ENCODE measurements around the gene PARD3B.

The PARD3B gene

DNA sequence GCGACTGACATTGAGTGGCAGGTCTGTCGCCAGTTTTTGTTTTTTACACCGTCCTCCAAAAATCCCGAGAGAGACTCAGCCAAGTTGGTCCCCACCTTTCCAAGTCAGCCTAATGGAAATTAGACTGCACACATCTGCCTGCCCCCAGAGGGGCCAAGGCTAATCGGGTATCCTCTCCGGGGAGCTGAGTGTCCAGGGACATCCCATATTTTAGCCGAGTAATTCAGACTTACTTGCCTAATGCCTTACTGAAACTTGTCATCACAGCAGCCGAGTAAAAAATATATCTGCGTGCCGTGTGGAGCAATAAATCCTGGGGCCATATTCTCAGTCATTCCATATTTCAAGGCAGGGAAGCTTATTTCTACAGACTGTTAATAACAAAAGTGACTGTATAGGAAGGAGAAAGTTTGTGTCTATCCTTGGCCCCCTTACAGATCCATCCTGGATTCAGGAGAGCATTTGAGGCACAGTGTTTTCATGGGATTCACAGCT is 1098.2 kb downstream of the PARD3B start:
- no peak for DNase-seq

DNA sequence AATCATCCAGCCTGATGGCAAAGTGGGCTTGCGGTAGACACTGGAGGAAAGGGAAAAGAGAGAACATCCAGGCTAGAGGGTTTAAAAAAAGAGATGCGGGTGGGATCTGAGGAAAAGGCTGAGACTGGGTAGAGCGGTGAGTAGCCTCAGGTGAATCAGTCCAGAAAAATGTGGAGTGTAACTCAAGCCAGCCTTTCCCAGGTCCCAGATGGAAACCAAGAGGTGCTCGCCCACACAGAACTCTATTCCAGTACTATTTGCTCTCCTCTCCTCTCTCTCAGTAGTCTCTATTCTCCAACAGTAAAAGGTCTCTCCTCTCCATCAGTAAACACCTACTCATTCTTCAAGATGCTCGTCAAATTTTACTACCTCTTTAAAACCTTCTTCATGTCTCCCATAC is 1098.7 kb downstream of the PARD3B start:
- DNase-seq: no peak

DNA sequence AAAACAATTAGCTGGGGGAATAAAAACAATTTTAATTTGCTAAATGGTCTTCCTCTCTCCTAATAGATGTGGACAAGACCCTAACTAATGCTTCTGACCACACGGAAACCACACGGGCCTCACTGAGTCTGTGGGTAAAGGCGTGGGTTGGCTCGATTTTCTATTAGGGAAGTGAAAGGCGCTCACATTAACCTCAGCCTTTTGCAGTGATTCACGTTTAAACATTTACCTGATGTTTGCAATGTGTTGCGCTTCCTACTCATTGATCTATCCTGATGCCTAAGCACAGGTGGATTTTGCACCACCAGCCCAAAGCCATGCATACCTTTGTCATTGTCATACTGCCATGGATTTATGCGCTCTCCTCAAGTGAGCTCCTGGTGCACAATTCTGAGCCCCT is 1101.4 kb downstream of the PARD3B start:
- no peak for DNase-seq

DNA sequence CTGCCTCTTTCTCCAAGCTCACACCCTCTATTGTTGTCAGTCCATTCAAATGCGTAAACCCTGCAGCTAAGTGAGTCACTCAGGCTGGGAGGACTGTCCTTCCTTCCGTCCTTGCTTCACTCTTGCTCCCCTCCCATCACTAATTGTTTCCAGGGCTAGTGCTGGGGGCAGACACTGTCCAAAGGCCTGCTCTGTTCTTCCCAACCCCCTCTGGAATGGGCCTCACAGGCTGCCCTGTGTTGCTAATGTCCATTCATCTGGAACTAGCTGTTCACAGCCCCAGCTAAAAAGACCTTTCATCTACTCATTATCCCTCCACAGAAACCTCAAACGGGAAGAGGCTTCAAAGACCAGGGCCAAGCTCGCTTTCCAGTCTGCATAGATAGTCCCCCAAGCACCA is 1105.2 kb downstream of the PARD3B start:
- DNase-seq: no peak

DNA sequence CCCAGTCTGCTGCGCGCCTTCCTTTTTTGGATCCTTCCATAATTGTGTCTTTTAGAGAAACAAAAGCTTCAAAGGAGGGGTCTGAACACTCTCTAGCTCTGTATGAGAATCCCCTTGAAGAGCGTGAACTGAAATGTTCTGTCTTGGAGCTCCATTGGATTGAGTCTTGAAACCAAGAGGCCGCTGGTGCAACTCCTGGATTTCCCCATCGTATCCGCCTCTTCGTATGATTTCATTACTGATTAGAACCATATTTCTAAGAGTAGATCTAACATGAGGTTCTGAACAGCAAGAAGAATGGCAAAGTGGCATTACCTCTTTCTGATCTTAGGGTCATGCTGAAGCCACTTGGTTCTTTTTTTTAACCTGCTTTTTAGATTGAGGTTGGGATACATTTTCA is 1105.7 kb downstream of the PARD3B start:
- no peak for DNase-seq

DNA sequence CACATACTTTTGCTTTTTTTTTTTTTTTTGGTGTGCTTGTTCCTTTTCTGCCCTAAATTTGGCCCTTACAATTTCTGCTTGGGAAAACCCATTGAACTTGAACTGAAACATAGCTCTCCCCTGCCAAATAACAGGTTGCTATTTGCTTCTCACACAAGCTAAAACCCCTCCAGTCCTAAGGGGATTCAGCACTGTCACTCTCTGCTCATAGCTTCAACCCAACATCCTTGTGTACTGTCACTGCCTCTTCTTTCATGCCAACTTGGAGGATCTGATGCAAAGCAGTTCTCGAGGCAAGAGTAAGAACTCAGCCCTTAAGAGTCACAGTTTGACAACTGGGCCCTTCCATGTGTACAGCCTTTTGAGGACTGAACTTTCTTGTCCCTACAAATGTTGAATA is 1106.4 kb downstream of the PARD3B start:
- no peak for DNase-seq

- DNase-seq: no peak
These were observed 1109.8 kb downstream of the PARD3B start for GRCh38 chr2:205654878-205655605.

DNA sequence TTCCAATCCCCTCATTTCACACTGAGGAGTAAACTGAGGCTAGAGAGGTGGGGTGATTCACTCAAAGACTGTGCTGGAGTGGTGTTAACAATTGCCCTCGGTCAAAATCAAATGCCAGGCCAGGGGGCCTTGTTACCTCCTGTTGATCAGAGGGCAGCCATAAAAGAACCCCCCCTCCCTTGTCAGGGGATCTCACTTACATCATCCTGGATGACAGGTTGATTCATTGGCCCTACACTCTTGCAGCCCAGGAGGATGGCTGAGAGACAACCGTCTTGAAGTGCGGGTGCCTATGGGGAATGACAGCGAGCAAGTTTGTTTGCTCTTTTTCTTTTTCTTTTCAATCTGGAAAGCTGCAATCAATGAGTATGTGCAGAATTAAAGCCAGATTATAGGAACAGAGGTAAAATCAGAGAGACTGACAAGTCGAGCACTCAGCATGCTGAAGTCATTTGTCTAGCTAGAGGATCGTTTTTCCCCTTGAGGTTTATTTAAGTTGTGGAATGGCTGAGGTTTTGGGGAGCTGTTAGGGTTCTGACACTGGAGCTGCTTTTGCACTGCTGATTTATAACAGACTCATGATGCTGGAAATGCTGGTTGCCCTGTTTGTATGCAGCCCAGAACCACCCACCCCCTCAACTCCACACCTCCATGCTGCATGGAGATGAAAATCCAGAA is 1110.6 kb downstream of the PARD3B start:
- no peak for DNase-seq

- DNase-seq: no peak
These were observed 1111.2 kb downstream of the PARD3B start for GRCh38 chr2:205656461-205656860.

DNA sequence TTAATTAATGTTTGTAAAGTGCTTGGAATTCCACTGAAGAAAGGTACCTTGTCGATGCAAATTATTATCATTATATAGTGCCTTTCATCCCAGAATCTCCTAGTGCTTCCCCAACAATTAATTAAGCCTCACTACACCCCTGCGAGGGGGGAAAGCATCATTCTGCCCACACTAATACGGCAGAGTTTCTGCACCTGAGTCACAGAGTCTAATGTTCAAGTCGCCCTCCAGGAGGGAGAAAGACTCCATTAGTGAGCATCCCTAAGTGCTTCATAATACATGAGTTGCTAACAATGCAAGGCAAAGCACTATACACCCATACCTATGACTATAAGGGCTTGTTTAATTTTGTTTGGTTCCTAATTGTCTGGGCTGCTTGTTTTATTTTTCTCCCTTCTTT is 1111.7 kb downstream of the PARD3B start:
- DNase-seq: no peak

DNA sequence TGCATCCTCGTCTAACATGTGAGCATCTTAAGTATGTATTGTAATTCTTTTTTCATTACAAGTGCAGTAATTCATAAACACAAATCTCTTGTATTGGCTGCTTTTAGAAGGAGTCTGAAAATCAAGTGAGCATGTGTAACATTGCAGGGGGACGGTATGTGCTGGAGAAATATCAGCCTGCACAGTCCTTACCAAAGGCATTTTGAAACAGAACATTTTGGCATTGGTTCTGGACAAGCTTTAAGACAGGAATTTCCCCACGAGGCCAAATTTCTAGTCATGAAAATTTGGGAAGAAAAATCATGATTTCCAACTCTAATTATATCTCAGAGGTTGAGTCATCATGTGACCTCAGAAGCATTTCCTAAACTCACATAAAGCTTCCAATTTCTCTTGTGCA is 1112.3 kb downstream of the PARD3B start:
- no peak for DNase-seq

GRCh38 chr2:205658068-205658467 is 1112.8 kb downstream of the PARD3B start:
- no peak for DNase-seq

DNA sequence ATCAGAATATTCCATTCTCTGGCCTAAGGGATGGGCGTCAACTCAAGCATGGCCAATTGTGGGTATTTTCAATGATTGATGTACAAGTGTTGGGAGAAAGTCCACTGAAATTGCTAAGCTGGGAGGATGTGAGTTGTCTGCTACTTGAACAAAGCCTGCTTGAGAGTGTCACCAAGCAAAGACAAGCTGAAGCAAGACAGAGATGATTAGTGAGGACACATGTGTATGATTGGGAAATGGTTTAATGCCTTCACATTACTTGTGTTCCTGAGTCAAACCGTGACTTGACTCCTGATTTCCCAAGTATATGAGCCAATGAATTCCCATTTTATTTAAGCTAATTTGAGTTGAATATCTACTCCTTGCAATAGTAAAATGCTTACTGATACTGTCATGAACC is 1113.3 kb downstream of the PARD3B start:
- DNase-seq: no peak

DNA sequence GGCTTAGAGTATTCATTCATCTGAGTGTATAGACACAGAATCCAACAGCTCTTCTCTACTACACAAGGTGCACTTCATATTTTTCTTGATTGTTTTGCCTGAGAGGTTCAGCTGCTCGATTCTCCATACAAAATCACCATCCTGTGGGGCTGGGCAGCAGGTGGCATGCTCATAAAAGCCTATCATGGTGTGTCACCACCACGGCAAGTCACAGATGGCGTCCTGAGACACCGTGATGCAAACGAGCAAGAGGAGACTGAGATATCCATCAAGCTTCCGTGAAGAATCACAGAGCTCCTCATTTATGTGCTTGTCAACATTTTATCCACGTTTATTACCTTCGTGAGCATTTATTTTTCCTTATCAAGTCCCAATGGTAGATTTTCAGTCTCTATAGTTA is 1114.6 kb downstream of the PARD3B start:
- no peak for DNase-seq

DNA sequence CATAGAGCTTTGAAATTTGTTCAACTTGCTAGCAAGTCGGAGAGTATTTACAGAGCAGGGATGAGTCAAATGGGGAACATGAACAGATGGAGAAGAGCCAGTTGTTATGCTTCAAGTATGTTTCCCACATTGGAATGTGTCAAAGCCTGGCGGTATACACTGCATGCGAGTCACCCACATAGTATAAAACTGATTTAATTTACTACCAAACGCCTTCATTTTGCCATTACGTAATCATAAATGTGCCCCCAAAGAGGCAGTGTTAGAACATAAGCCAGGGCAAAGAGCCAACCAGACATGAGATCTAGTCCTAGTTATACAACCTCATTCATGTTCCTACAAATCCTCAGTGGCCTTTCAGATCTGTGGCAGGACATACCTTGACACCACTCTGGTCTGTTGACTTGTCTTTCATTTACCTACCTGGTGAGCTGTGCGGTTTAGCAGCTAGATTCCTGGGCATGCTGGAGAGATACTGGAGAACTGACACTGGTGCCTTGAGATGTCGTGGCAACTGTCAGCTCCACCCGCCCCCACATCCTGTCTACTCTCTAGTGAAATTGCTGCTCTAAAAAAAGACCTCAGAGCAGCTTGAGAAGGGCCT is 1115.3 kb downstream of the PARD3B start:
- peak; percentile 12 for DNase-seq

DNA sequence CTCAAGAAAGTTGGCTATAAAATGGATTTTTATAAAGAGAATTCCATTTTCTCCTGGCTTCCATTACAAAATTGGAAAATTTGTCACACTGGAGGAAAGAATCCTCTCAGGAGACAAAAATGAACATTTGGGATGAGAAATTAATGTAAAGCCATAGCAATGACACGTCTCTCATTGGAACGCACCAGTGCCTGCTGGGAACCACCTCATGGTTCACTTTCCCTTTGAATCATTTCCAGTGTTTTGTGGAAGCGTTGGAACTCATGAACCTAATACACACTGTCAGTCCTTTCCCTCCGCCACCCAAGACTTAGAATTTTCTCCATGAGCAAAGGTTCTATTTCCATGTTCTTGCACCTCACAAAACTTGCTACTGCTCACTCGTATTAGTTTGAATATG is 1116.0 kb downstream of the PARD3B start:
- no peak for DNase-seq

DNA sequence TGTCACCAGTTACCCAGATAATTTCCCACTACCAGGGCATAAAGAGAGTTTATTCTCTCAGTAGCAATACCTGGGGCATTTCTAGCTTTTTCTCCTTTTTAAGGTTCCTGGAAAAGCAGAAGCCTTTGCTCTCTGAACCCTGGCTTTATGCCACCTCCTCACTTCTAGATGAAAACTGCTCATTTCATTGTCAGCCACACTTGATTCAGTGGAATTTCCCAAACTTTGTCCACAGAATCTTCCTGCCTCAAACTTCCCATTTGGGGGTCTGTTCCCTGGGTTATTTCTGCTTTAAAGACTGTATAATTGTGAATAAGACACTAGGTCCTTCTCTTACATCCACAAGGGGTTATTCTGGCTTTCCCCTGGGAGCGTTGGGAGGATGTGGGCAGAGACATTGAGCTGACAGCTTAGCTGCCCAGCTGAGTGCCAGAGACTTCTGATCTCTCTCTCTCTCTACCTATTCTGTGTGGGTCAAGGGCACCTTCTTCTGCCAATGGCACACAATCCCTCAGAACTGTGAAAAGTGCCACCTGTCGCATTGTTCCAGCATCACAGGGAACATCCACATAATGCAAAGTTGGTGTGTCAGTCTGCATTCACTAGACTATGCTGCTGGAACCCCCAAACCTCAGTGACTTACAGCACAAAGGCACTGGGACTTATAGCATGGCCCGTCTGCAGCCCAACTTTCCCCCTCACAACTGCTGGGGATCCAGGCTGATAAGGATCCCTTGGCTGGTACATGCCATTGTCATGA is 1117.1 kb downstream of the PARD3B start:
- no peak for DNase-seq

DNA sequence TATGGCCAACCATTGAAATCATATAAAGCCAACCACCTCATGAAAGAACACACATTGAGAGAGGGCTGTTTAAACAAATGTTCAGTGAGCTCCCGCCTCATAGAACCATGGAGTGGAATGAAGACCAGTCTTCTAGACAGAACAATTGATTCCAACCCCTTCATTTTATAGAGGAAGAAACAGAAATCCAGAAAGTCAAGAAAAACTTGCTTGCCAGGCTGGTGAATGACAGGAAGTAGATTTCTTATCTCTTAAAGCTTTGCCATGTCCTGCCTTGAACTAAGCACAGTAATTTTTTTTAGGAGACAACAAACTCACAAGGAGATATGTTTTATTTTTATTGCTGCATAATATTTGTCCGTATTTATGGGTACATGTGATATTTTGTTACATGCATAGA is 1120.5 kb downstream of the PARD3B start:
- DNase-seq: no peak

Measured in activated CD4-positive, alpha-beta T cell treated with anti-CD3 and anti-CD28 coated beads, Interleukin-2, amount 50 U/mL, for 4 hours (primary cell).